IMR-90 (cell line): ENCODE measurements around the gene AKAP13. TPM values are rescaled to one million over a fixed set of nuclear protein-coding genes. Genes with fewer than 3 reads are reported as not detected.

Source experiments
- ATAC-seq: fragments of 200-7000 bp; cut with Tn5 transposase; 2 replicates; pipeline ENCODE4 v1.9.1; 2020; ENCODE audit warnings: low read depth, mild to moderate bottlenecking, moderate library complexity
- BruUV-seq: library from RNA; stranded (reverse); fragments of 400-500 nt; replicated peaks from 2 replicates; lab custom pipeline; 2021; lab: Mats Ljungman, UMichigan
- CTCF ChIA-PET: fragments of 300-600 bp; formaldehyde crosslinking; extraction: SDS; loops from one replicate; lab custom pipeline; 2021; ENCODE audit warnings: antibody characterized with exemption; lab: Yijun Ruan, JAX
- POLR2A ChIA-PET: fragments of 300-600 bp; sonication (Branson Sonifier 250); formaldehyde crosslinking; loops from one replicate; lab custom pipeline; 2022; ENCODE audit warnings: antibody characterized with exemption; ENCODE audit not compliant: unreplicated experiment; lab: Charles Lee
- DNase-seq: peaks from one replicate; pipeline ENCODE4 v3.0.0; 2013
- H2AFZ ChIP-seq: replicated peaks from 2 replicates; pipeline ENCODE3; 2013; ENCODE audit warnings: low read length, mild to moderate bottlenecking; ENCODE audit not compliant: poor library complexity
- H2AK5ac ChIP-seq: 2 replicates; pipeline ENCODE4 v1.6.1; 2013; ENCODE audit warnings: low read depth, low read length, inconsistent platforms
- H2AK9ac ChIP-seq: replicated peaks from 2 replicates; pipeline ENCODE3; 2013; ENCODE audit warnings: mild to moderate bottlenecking, low read depth, low read length, moderate library complexity; ENCODE audit not compliant: poor library complexity
- H2BK120ac ChIP-seq: 2 replicates; pipeline ENCODE4 v1.6.1; 2013; ENCODE audit warnings: low read depth, low read length, inconsistent platforms
- H2BK15ac ChIP-seq: 3 replicates; pipeline ENCODE4 v1.6.1; 2013; ENCODE audit warnings: low read depth, low read length, inconsistent platforms
- H2BK20ac ChIP-seq: 2 replicates; pipeline ENCODE4 v1.6.1; 2013; ENCODE audit warnings: low read depth, mild to moderate bottlenecking, inconsistent platforms, low read length, moderate library complexity
- H2BK5ac ChIP-seq: 2 replicates; pipeline ENCODE4 v1.6.1; 2013; ENCODE audit warnings: mild to moderate bottlenecking, low read depth, low read length, inconsistent platforms; ENCODE audit not compliant: poor library complexity, severe bottlenecking
- H3K14ac ChIP-seq: replicated peaks from 2 replicates; pipeline ENCODE4 v1.6.1; 2013; ENCODE audit warnings: low read depth, low read length, inconsistent platforms
- H3K18ac ChIP-seq: 2 replicates; pipeline ENCODE4 v1.6.1; 2013; ENCODE audit warnings: low read depth, low read length, control low read depth
- H3K23ac ChIP-seq: 2 replicates; pipeline ENCODE4 v1.6.1; 2013; ENCODE audit warnings: low read depth, low read length, inconsistent platforms
- H3K27ac ChIP-seq: 2 replicates; pipeline ENCODE4 v1.5.1; 2013; ENCODE audit warnings: mild to moderate bottlenecking, control low read depth, low read length; ENCODE audit not compliant: insufficient read depth
- H3K27me3 ChIP-seq: 2 replicates; pipeline ENCODE4 v1.6.1; 2013; ENCODE audit warnings: low read length; ENCODE audit not compliant: control insufficient read depth, insufficient read depth
- H3K36me3 ChIP-seq: 2 replicates; pipeline ENCODE4 v1.6.1; 2013; ENCODE audit warnings: low read length, mixed read lengths; ENCODE audit not compliant: control insufficient read depth, insufficient read depth
- H3K4ac ChIP-seq: 2 replicates; pipeline ENCODE4 v1.6.1; 2013; ENCODE audit warnings: low read depth, low read length, inconsistent platforms
- H3K4me1 ChIP-seq: 2 replicates; pipeline ENCODE4 v1.6.1; 2013; ENCODE audit warnings: low read length, mixed read lengths; ENCODE audit not compliant: control insufficient read depth, insufficient read depth
- H3K4me2 ChIP-seq: 2 replicates; pipeline ENCODE4 v1.6.1; 2013; ENCODE audit warnings: low read depth, mild to moderate bottlenecking, control low read depth, low read length, moderate library complexity
- H3K4me3 ChIP-seq: 2 replicates; pipeline ENCODE4 v1.5.1; 2013; ENCODE audit warnings: low read depth, mild to moderate bottlenecking, control low read depth, low read length, moderate library complexity; ENCODE audit not compliant: insufficient read depth
- H3K56ac ChIP-seq: 2 replicates; pipeline ENCODE4 v1.6.1; 2013; ENCODE audit warnings: low read length, inconsistent platforms; ENCODE audit not compliant: insufficient read depth; ENCODE audit errors: extremely low read depth
- H3K79me1 ChIP-seq, 2 experiments: 2 replicates each; pipeline ENCODE4 v1.6.1; 2013; ENCODE audit warnings: low read length in 2 of 2, inconsistent platforms in 1 of 2, low read depth in 1 of 2
- H3K9ac ChIP-seq: 2 replicates; pipeline ENCODE4 v1.6.1; 2013; ENCODE audit warnings: low read depth, low read length, control low read depth
- H3K9me1 ChIP-seq: 2 replicates; pipeline ENCODE4 v1.6.1; 2013; ENCODE audit warnings: low read length, inconsistent platforms; ENCODE audit not compliant: insufficient read depth
- H3K9me3 ChIP-seq: 2 replicates; pipeline ENCODE4 v1.6.1; 2013; ENCODE audit warnings: low read length; ENCODE audit not compliant: control insufficient read depth, insufficient read depth
- H4K20me1 ChIP-seq: 2 replicates; pipeline ENCODE4 v1.6.1; 2013; ENCODE audit warnings: low read length, inconsistent platforms; ENCODE audit not compliant: insufficient read depth
- H4K5ac ChIP-seq: 2 replicates; pipeline ENCODE4 v1.6.1; 2013; ENCODE audit warnings: mild to moderate bottlenecking, low read depth, low read length, control low read depth
- H4K8ac ChIP-seq, 2 experiments: 2 replicates each; pipeline ENCODE4 v1.6.1; 2013; ENCODE audit warnings: low read depth in 2 of 2, low read length in 2 of 2, control low read depth in 1 of 2, inconsistent platforms in 1 of 2
- H4K91ac ChIP-seq: 2 replicates; pipeline ENCODE4 v1.6.1; 2013; ENCODE audit warnings: low read depth, low read length, inconsistent platforms; ENCODE audit not compliant: insufficient read depth
- FOS ChIP-seq: fragments of 150-350 bp; IDR thresholded peaks from 2 replicates; pipeline ENCODE4 v1.6.1; 2016; ENCODE audit warnings: low read depth, low read length
- MAZ ChIP-seq: IDR thresholded peaks from 2 replicates; pipeline ENCODE4 v1.6.1; 2012; ENCODE audit warnings: low read depth, mild to moderate bottlenecking, low read length, improper control_type of control experiment, moderate library complexity, borderline replicate concordance
- POLR2A ChIP-seq: IDR thresholded peaks from 2 replicates; pipeline ENCODE4 v1.6.1; 2012; ENCODE audit warnings: mild to moderate bottlenecking, low read depth, low read length
- SMC3 ChIP-seq: fragments of 150-350 bp; IDR thresholded peaks from 2 replicates; pipeline ENCODE4 v1.6.1; 2016; ENCODE audit warnings: low read depth, mild to moderate bottlenecking, antibody characterized with exemption, low read length, moderate library complexity
- USF2 ChIP-seq: fragments of 150-350 bp; IDR thresholded peaks from 2 replicates; pipeline ENCODE4 v1.6.1; 2017; ENCODE audit warnings: mild to moderate bottlenecking, antibody characterized with exemption, low read length, low read depth
- WGBS, 2 experiments: methylation state at CpG; one replicate each; pipeline versions ENCODE4 v1.1.5 to v1.1.7; 2013; ENCODE audit warnings: missing lambda C conversion rate in 2 of 2; ENCODE audit not compliant: insufficient read length in 1 of 2; ENCODE audit errors: extremely low coverage in 2 of 2; 5-methylcytosine and 5-hydroxymethylcytosine counted together
- dilution Hi-C: fragments of 300-500 bp; cut with HindIII; formaldehyde crosslinking; loops from one replicate; pipeline ENCODE4 v1.14.3; 2018; ENCODE audit warnings: low sequenced_read_pairs; ENCODE audit not compliant: unreplicated experiment
- in situ Hi-C: fragments of 300-500 bp; cut with MboI; formaldehyde crosslinking; loops from 3 replicates; pipeline ENCODE4 v1.14.3; 2019; ENCODE audit warnings: low sequenced_read_pairs, inconsistent platforms, mixed read lengths
- intact Hi-C: fragments of 100-400 bp; cut with micrococcal nuclease; formaldehyde crosslinking; loops from 2 replicates; pipeline ENCODE4 v1.10.0; 2022
- polyA plus RNA-seq, 3 experiments: library from polyadenylated mRNA; depleted of rRNA; stranded (reverse); fragments of >200 nt; gene quantifications; 2 replicates each; pipeline ENCODE4 v1.2.3, GENCODE V29; 2012; ENCODE audit warnings: low replicate concordance in 1 of 3
- total RNA-seq: library from RNA; depleted of rRNA; stranded (reverse); fragments of >200 nt; gene quantifications from 2 replicates; pipeline ENCODE4 v1.2.3, GENCODE V29; 2012

Gene AKAP13
- total and polyA plus RNA-seq, 2 of the 4 experiments (the other 2 are of a cell fraction): 10.4 to 46.4 TPM

- ATAC-seq: peak; percentile 97
- intact Hi-C loops: loop anchor here (5.0 to 10.0 kb wide), 2 partner anchors 52 to 180 kb away; no protein-coding TSS in a partner anchor
Observed at GRCh38 chr15:85794598-85795336, 414.4 kb downstream of the AKAP13 start, which contains the start of gene KLHL25. Gene KLHL25 (minus strand): TSS chr15:85794925. CDS start chr15:85769810, 25,115 bp downstream.

More at GRCh38 chr15:85794598-85795336, 414.4 kb downstream of the AKAP13 start, which contains the start of gene KLHL25:
- DNase-seq: peak; percentile 92
- H4K20me1 ChIP-seq: peaks cover 18% of the 10 kb centered on the region; the same call in 1 of the 2 replicates
- H3K9me1 ChIP-seq: peaks cover 19% of the 10 kb centered on the region
- no peak within 1 kb of the TSS for H2AK5ac ChIP-seq
- peaks cover 9% of the 10 kb centered on the region for H3K4me1 ChIP-seq
- peak within 1 kb of the TSS; percentile 63 for H3K9ac ChIP-seq
- WGBS, 2 experiments: 0% methylated on average over 24 of the region's 71 CpGs; no CpG with 5 or more reads in 1 of the 2 experiments
- POLR2A ChIA-PET: no interaction called here
- peak within 1 kb of the TSS; percentile 75; the same call in 1 of the 2 replicates for H3K18ac ChIP-seq
- peak within 1 kb of the TSS; percentile 87 for H2AK9ac ChIP-seq
- peaks cover 20 to 29% of the 10 kb centered on the region in 2 experiments; a peak in 3 of 4 replicates for H3K79me1 ChIP-seq
- no peaks in the 10 kb centered on the region for H3K27me3 ChIP-seq
- peak within 1 kb of the TSS; percentile 23; the same call in 1 of the 2 replicates for H2BK20ac ChIP-seq
- no peaks in the 10 kb centered on the region for H3K36me3 ChIP-seq
- H3K23ac ChIP-seq: peak within 1 kb of the TSS; percentile 94
- H2AFZ ChIP-seq: peak within 1 kb of the TSS; percentile 97
- dilution Hi-C loops: no loop called here
- peak; percentile 75 for TF ChIP-seq POLR2A
- 0 out of 2 replicates have a peak, but pooled peaks have one; percentile 19 for TF ChIP-seq FOS
- peak; percentile 74; the same call in 1 of the 2 replicates for TF ChIP-seq MAZ
- no peak for TF ChIP-seq USF2
- no peak for TF ChIP-seq SMC3
- H3K27ac ChIP-seq: peak within 1 kb of the TSS; percentile 35; the same call in 1 of the 2 replicates
- peak within 1 kb of the TSS; percentile 58; the same call in 1 of the 2 replicates for H3K4ac ChIP-seq
- peak within 1 kb of the TSS; percentile 73; the same call in 1 of the 2 replicates for H3K56ac ChIP-seq
- H2BK120ac ChIP-seq: peak within 1 kb of the TSS; percentile 32; the same call in 1 of the 2 replicates
- no peaks in the 10 kb centered on the region for H3K9me3 ChIP-seq
- no peak within 1 kb of the TSS for H4K91ac ChIP-seq
- CTCF ChIA-PET: no interaction called here
- H4K8ac ChIP-seq: peak within 1 kb of the TSS; percentile 52 to 86; a peak in 3 of 4 replicates
- BruUV-seq: no TSS peak
- H2BK15ac ChIP-seq: peak within 1 kb of the TSS; percentile 13; the same call in 1 of the 3 replicates
- H3K14ac ChIP-seq: peak within 1 kb of the TSS; percentile 73
- peak within 1 kb of the TSS; percentile 69 for H3K4me3 ChIP-seq
- no peak within 1 kb of the TSS for H2BK5ac ChIP-seq
- H4K5ac ChIP-seq: peak within 1 kb of the TSS; percentile 70; the same call in 1 of the 2 replicates
- peak within 1 kb of the TSS; percentile 95 for H3K4me2 ChIP-seq
- in situ Hi-C loops: no loop called here
